Astrocyte (in vitro differentiated cells and primary cell): ENCODE data around the gene INPP5A. TPM values are rescaled to one million over a fixed set of nuclear protein-coding genes. Genes with fewer than 3 reads are reported as not detected.

Experiments used
- DNase-seq: peaks from one replicate; pipeline ENCODE4 v3.0.0-alpha.2; 2010; ENCODE audit warnings: low read depth
- FAIRE-seq: peaks from 2 replicates; lab custom pipeline; 2011; peaks lifted over from hg19 to GRCh38; lab: Jason Lieb, UNC
- H2AFZ ChIP-seq: 2 replicates; pipeline ENCODE4 v1.6.0; 2012; ENCODE audit warnings: low read depth, low read length, inconsistent platforms
- H3K27ac ChIP-seq: 2 replicates; pipeline ENCODE4 v1.5.1; 2011; ENCODE audit warnings: low read depth, low read length, inconsistent platforms
- H3K27me3 ChIP-seq: 2 replicates; pipeline ENCODE4 v1.6.0; 2011; ENCODE audit warnings: low read length, inconsistent platforms; ENCODE audit not compliant: insufficient read depth
- H3K36me3 ChIP-seq: 2 replicates; pipeline ENCODE4 v1.5.1; 2011; ENCODE audit warnings: low read length, inconsistent platforms; ENCODE audit not compliant: insufficient read depth
- H3K4me1 ChIP-seq: 2 replicates; pipeline ENCODE4 v1.5.1; 2011; ENCODE audit warnings: low read length, inconsistent platforms; ENCODE audit not compliant: insufficient read depth
- H3K4me2 ChIP-seq: 2 replicates; pipeline ENCODE4 v1.6.0; 2012; ENCODE audit warnings: low read length, inconsistent platforms
- H3K4me3 ChIP-seq: 2 replicates; pipeline ENCODE4 v1.5.1; 2011; ENCODE audit warnings: low read depth, mild to moderate bottlenecking, low read length, inconsistent platforms; ENCODE audit not compliant: insufficient read depth
- H3K79me2 ChIP-seq: 2 replicates; pipeline ENCODE4 v1.6.0; 2012; ENCODE audit warnings: mild to moderate bottlenecking, low read length, inconsistent platforms; ENCODE audit not compliant: insufficient read depth
- H3K9ac ChIP-seq: 2 replicates; pipeline ENCODE4 v1.6.0; 2012; ENCODE audit warnings: mild to moderate bottlenecking, low read length, inconsistent platforms
- H3K9me3 ChIP-seq: 2 replicates; pipeline ENCODE4 v1.5.1; 2012; ENCODE audit warnings: low read depth, mild to moderate bottlenecking, low read length, inconsistent platforms; ENCODE audit not compliant: insufficient read depth
- H4K20me1 ChIP-seq: 2 replicates; pipeline ENCODE4 v1.6.0; 2012; ENCODE audit warnings: low read length, inconsistent platforms; ENCODE audit not compliant: insufficient read depth
- H3K27ac Mint-ChIP-seq: one replicate; pipeline ENCODE4 v1.8.0; 2021; ENCODE audit warnings: mild to moderate bottlenecking, mixed read lengths; ENCODE audit not compliant: unreplicated experiment
- H3K27me3 Mint-ChIP-seq: one replicate; pipeline ENCODE4 v1.8.0; 2021; ENCODE audit warnings: low read depth, mixed read lengths; ENCODE audit not compliant: unreplicated experiment
- H3K36me3 Mint-ChIP-seq: one replicate; pipeline ENCODE4 v1.8.0; 2021; ENCODE audit warnings: low read depth, mixed read lengths; ENCODE audit not compliant: unreplicated experiment
- H3K4me1 Mint-ChIP-seq: one replicate; pipeline ENCODE4 v1.8.0; 2021; ENCODE audit warnings: low read depth, mixed read lengths; ENCODE audit not compliant: unreplicated experiment
- H3K4me3 Mint-ChIP-seq: one replicate; pipeline ENCODE4 v1.8.0; 2021; ENCODE audit warnings: mild to moderate bottlenecking, moderate library complexity, mixed read lengths; ENCODE audit not compliant: unreplicated experiment
- H3K9me3 Mint-ChIP-seq: one replicate; pipeline ENCODE4 v1.8.0; 2021; ENCODE audit warnings: mild to moderate bottlenecking, mixed read lengths; ENCODE audit not compliant: unreplicated experiment
- EZH2 ChIP-seq: IDR thresholded peaks from 2 replicates; pipeline ENCODE4 v1.6.1; 2012; ENCODE audit warnings: mild to moderate bottlenecking, low read length, inconsistent platforms; ENCODE audit not compliant: insufficient read depth
- total RNA-seq: library from RNA; stranded (reverse); gene quantifications from 2 replicates; pipeline ENCODE4 v1.2.1, GENCODE V29; 2021
- TF ChIP-seq, protein P1 (sequence below): IDR thresholded peaks from 2 replicates; pipeline ENCODE4 v1.5.1; 2011; ENCODE audit warnings: low read depth, mild to moderate bottlenecking, inconsistent platforms, low read length, moderate library complexity; ENCODE audit not compliant: insufficient read depth

The INPP5A gene
- total RNA-seq, 1 donor from 2014 or later = 39.1 TPM

DNA sequence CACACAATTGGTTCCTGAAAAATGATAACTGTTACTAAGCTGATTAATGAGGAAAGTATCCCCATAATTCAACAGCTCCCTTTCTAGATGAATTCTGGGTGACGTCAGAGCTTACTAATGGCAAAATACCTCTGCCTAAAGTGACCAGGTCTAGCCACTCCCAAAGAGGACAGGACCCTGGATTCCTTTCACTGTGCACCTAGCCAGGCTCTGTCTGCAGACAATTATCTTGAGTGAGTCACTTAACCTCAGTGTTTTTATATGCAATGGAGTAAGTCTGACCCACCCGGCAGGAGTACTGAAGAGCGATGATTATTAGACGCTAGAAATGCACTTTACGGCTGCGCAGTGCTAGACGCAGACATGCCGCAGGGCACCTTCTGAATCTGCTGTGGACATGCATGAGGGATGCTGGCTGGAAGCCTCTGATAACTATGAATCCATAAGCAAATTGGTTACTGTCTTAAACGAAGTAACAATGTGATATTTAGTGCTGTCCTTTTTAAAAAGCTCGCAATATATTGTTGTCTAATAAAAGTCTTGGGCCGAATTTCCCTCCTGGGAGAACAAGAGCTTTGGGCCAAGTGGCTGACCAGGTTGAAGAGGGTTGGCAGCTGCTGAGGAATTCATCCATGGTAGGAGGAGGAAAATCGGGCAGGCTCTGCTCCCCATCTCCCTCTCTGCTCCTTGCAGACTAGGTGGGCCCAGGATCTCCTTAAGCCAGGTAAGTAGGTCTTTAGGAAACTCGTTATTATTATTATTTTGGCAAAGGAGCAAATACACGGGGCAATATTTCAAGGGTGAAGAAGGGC is 4.6 kb upstream of the INPP5A start:
- H3K27me3 ChIP-seq = no peaks in the 10 kb centered on the region
- H3K4me1 ChIP-seq = peaks cover 50% of the 10 kb centered on the region
- TF ChIP-seq, protein P1, sequence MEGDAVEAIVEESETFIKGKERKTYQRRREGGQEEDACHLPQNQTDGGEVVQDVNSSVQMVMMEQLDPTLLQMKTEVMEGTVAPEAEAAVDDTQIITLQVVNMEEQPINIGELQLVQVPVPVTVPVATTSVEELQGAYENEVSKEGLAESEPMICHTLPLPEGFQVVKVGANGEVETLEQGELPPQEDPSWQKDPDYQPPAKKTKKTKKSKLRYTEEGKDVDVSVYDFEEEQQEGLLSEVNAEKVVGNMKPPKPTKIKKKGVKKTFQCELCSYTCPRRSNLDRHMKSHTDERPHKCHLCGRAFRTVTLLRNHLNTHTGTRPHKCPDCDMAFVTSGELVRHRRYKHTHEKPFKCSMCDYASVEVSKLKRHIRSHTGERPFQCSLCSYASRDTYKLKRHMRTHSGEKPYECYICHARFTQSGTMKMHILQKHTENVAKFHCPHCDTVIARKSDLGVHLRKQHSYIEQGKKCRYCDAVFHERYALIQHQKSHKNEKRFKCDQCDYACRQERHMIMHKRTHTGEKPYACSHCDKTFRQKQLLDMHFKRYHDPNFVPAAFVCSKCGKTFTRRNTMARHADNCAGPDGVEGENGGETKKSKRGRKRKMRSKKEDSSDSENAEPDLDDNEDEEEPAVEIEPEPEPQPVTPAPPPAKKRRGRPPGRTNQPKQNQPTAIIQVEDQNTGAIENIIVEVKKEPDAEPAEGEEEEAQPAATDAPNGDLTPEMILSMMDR = no peak
- TF ChIP-seq EZH2 = no peak
- no peaks in the 10 kb centered on the region for H3K36me3 Mint-ChIP-seq
- peak overlapping the region; percentile 55 for H3K4me2 ChIP-seq
- peak overlapping the region; percentile 73 for H3K27ac Mint-ChIP-seq
- no peak overlapping the region for H2AFZ ChIP-seq
- peaks cover 19% of the 10 kb centered on the region for H3K9me3 Mint-ChIP-seq
- FAIRE-seq (peak; percentile 97), DNase-seq (peak; percentile 99)
- peak overlapping the region; percentile 45 for H3K9ac ChIP-seq
- peaks cover 24% of the 10 kb centered on the region for H3K79me2 ChIP-seq
- H3K27me3 Mint-ChIP-seq = peaks cover 4% of the 10 kb centered on the region
- H3K4me3 Mint-ChIP-seq = peak overlapping the region; percentile 29
- H3K36me3 ChIP-seq = no peaks in the 10 kb centered on the region
- H3K4me3 ChIP-seq = peak overlapping the region; percentile 5
- peak overlapping the region; percentile 79 for H3K27ac ChIP-seq
- no peaks in the 10 kb centered on the region for H4K20me1 ChIP-seq
- peaks cover 2% of the 10 kb centered on the region for H3K9me3 ChIP-seq
- H3K4me1 Mint-ChIP-seq = peaks cover 35% of the 10 kb centered on the region

- H3K4me3 Mint-ChIP-seq = peak overlapping the region; percentile 29
Observed at GRCh38 chr10:132533571-132534260, 3.9 kb upstream of the INPP5A start.

More at GRCh38 chr10:132533571-132534260, 3.9 kb upstream of the INPP5A start:
- peaks cover 2% of the 10 kb centered on the region for H3K9me3 ChIP-seq
- no peaks in the 10 kb centered on the region for H3K27me3 ChIP-seq
- no peak overlapping the region for H3K4me3 ChIP-seq
- peaks cover 7% of the 10 kb centered on the region for H4K20me1 ChIP-seq
- TF ChIP-seq, protein P1 = no peak
- TF ChIP-seq EZH2 = no peak
- peak overlapping the region; percentile 42 for H3K9ac ChIP-seq
- peak overlapping the region; percentile 55 for H3K4me2 ChIP-seq
- no peaks in the 10 kb centered on the region for H3K36me3 ChIP-seq
- H3K4me1 ChIP-seq = peaks cover 49% of the 10 kb centered on the region
- Mint-ChIP-seq H3K27ac (peak overlapping the region; percentile 73), H3K36me3 (no peaks in the 10 kb centered on the region), H3K4me1 (peaks cover 39% of the 10 kb centered on the region), H3K27me3 (peaks cover 4% of the 10 kb centered on the region), H3K9me3 (peaks cover 19% of the 10 kb centered on the region)
- peak overlapping the region; percentile 74 for H3K27ac ChIP-seq
- DNase-seq = no peak
- H2AFZ ChIP-seq = no peak overlapping the region
- peaks cover 32% of the 10 kb centered on the region for H3K79me2 ChIP-seq
- FAIRE-seq = no peak
